NT2/D1 (cell line): ENCODE measurements around the gene NIBAN1.

Experiments
- DNase-seq: peaks from one replicate; pipeline ENCODE4 v3.0.0-alpha.2; 2011; ENCODE audit warnings: low read depth, low spot score
- H3K27me3 ChIP-seq: 2 replicates; pipeline ENCODE4 v1.6.0; 2011; ENCODE audit warnings: mild to moderate bottlenecking; ENCODE audit not compliant: insufficient read length, insufficient read depth
- H3K36me3 ChIP-seq: 2 replicates; pipeline ENCODE4 v1.6.1; 2011; ENCODE audit warnings: mild to moderate bottlenecking, low read length, mixed read lengths; ENCODE audit not compliant: insufficient read depth, insufficient read length
- H3K4me1 ChIP-seq: 2 replicates; pipeline ENCODE4 v1.5.1; 2011; ENCODE audit not compliant: insufficient read depth, insufficient read length
- H3K4me3 ChIP-seq: 2 replicates; pipeline ENCODE4 v1.5.1; 2011; ENCODE audit warnings: low read depth; ENCODE audit not compliant: insufficient read length
- H3K9ac ChIP-seq: 2 replicates; pipeline ENCODE4 v1.6.0; 2011; ENCODE audit warnings: low read depth; ENCODE audit not compliant: insufficient read length
- H3K9me3 ChIP-seq: 2 replicates; pipeline ENCODE4 v1.5.1; 2011; ENCODE audit warnings: mild to moderate bottlenecking, low read length; ENCODE audit not compliant: insufficient read depth
- SUZ12 ChIP-seq: IDR thresholded peaks from 2 replicates; pipeline ENCODE4 v1.6.1; 2011; ENCODE audit not compliant: insufficient read length, insufficient read depth; ENCODE audit errors: extremely low read depth
- YY1 ChIP-seq: IDR thresholded peaks from 2 replicates; pipeline ENCODE4 v1.6.1; 2011; ENCODE audit not compliant: insufficient read length, insufficient read depth
- ZNF274 ChIP-seq: IDR thresholded peaks from 2 replicates; pipeline ENCODE4 v1.6.1; 2011; ENCODE audit warnings: mild to moderate bottlenecking, low read depth, low read length

Gene NIBAN1

GRCh38 chr1:184947497-184948256 is 26.6 kb downstream of the NIBAN1 start:
- no peaks in the 10 kb centered on the region for H3K36me3 ChIP-seq
- no peaks in the 10 kb centered on the region for H3K9me3 ChIP-seq
- H3K4me3 ChIP-seq = no peak overlapping the region
- no peaks in the 10 kb centered on the region for H3K4me1 ChIP-seq
- H3K9ac ChIP-seq = no peak overlapping the region
- H3K27me3 ChIP-seq = no peaks in the 10 kb centered on the region
- no peak for DNase-seq
- TF ChIP-seq YY1 (no peak), SUZ12 (no peak), ZNF274 (no peak)

DNA sequence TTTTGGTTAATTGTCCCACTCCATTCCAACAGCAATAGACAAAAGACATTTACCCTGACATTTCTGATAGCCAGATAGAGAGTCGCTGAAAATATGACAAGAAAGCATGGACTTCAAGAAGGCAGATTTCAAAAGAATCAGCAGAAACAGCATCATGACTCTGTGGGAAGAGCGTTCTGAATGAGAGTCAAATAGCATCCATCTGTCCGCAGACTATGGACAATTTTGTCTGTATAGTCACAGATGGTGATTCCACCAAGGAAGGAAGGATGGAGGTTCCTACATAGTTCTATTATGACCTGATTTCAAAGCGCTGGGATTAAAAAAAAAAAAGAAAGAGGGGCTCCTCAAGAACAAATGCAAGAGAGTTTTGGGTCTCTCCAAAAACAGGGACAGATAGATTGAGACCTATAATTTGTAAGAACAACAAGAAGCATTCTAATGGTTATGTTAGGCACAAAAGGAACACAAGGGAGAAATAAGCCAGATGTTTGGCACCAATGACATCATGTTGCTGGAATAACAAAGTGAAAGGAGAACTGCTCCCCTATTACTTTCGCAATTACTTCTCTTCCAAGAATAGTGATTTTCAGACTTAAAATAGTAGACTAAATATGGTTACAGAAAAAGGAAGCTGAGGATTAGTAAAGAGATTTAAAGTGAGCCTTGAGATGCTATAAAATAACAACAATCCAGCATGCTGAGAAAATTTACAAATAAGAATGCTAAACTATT is 28.5 kb downstream of the NIBAN1 start:
- H3K9ac ChIP-seq = no peak overlapping the region
- no peak for DNase-seq
- H3K9me3 ChIP-seq = no peaks in the 10 kb centered on the region
- H3K36me3 ChIP-seq = no peaks in the 10 kb centered on the region
- TF ChIP-seq SUZ12 (no peak), ZNF274 (no peak), YY1 (no peak)
- no peaks in the 10 kb centered on the region for H3K4me1 ChIP-seq
- no peaks in the 10 kb centered on the region for H3K27me3 ChIP-seq
- H3K4me3 ChIP-seq = no peak overlapping the region

DNA sequence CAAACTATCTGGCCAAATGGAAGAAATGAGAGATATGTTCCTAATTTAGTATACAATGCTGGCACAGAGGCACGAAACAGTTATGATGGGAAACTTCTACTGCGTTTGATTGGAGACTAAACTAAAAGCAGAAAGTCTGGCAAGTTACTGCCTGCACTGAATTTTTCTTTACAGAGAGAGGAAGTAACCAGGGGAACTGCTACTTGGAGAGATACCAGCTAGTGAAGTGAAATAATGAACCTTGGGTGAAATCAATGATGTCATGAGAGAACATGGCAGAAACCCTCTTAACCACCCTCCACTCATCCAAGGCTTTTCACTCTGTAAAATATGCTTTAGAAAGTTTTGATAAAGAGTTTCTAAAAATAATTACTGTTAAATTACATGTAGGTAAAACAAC is 29.3 kb downstream of the NIBAN1 start:
- no peak for DNase-seq
- H3K27me3 ChIP-seq = no peaks in the 10 kb centered on the region
- H3K4me3 ChIP-seq = no peak overlapping the region
- no peaks in the 10 kb centered on the region for H3K4me1 ChIP-seq
- no peaks in the 10 kb centered on the region for H3K36me3 ChIP-seq
- H3K9me3 ChIP-seq = no peaks in the 10 kb centered on the region
- H3K9ac ChIP-seq = no peak overlapping the region
- TF ChIP-seq SUZ12 (no peak), YY1 (no peak), ZNF274 (no peak)

DNA sequence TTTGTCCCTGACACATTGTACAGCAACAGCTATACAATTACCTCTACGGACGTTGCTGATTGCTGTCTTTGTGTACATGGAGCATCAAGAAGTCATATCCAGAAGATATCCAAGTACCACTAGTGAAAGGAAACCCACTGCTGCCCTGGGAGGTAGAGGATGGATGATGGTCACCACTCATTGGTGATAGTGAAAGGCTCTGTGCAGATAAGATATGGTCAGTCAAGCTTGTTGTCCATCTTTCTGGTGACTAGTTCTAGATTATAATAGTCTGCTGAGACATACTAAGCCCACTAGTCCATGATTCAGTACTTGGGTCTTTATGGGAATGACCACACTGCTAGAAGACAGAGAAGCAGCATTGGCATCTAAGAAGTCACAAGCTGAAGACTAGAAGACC is 30.3 kb downstream of the NIBAN1 start:
- H3K9ac ChIP-seq = no peak overlapping the region
- no peaks in the 10 kb centered on the region for H3K27me3 ChIP-seq
- H3K4me3 ChIP-seq = no peak overlapping the region
- H3K4me1 ChIP-seq = no peaks in the 10 kb centered on the region
- H3K9me3 ChIP-seq = no peaks in the 10 kb centered on the region
- no peaks in the 10 kb centered on the region for H3K36me3 ChIP-seq
- no peak for DNase-seq
- TF ChIP-seq SUZ12 (no peak), ZNF274 (no peak), YY1 (no peak)

DNA sequence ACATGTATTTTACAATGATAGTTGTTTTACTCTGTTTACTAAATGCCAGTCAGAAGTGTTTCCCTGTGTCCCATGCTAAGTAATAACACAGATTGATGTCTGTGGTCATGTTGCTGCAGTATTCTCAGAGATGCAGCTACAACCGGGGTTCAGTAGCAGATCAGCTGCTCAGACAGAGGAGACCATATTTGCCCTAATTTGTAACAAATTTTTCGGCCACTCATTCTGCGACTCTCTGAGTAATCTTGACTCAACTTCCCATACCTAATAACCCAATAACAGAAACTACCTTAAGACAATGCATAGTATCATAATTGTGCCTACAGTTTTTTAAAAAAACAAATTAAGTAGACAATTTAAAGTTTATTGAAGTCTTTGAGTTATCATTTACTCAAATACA is 32.6 kb downstream of the NIBAN1 start:
- no peak for TF ChIP-seq ZNF274
- TF ChIP-seq YY1 = no peak
- no peak for TF ChIP-seq SUZ12
- no peak overlapping the region for H3K9ac ChIP-seq
- H3K36me3 ChIP-seq = no peaks in the 10 kb centered on the region
- no peaks in the 10 kb centered on the region for H3K4me1 ChIP-seq
- no peaks in the 10 kb centered on the region for H3K27me3 ChIP-seq
- DNase-seq = no peak
- no peak overlapping the region for H3K4me3 ChIP-seq
- no peaks in the 10 kb centered on the region for H3K9me3 ChIP-seq

- Histone ChIP-seq H3K4me3 (no peak overlapping the region), H3K9ac (no peak overlapping the region), H3K9me3 (no peaks in the 10 kb centered on the region), H3K4me1 (no peaks in the 10 kb centered on the region), H3K36me3 (no peaks in the 10 kb centered on the region), H3K27me3 (no peaks in the 10 kb centered on the region)
- TF ChIP-seq SUZ12 (no peak), YY1 (no peak), ZNF274 (no peak)
- DNase-seq = no peak
Measured at GRCh38 chr1:184941410-184941733, 32.9 kb downstream of the NIBAN1 start.

GRCh38 chr1:184940694-184941409 is 33.5 kb downstream of the NIBAN1 start:
- Histone ChIP-seq H3K4me1 (no peaks in the 10 kb centered on the region), H3K4me3 (no peak overlapping the region), H3K36me3 (no peaks in the 10 kb centered on the region), H3K9ac (no peak overlapping the region), H3K27me3 (no peaks in the 10 kb centered on the region), H3K9me3 (no peaks in the 10 kb centered on the region)
- no peak for DNase-seq
- TF ChIP-seq YY1 = no peak
- no peak for TF ChIP-seq SUZ12
- TF ChIP-seq ZNF274 = no peak
